Measurements from ENCODE around the gene TMEM150B. TPM values are rescaled to one million over a fixed set of nuclear protein-coding genes. Genes with fewer than 3 reads are reported as not detected.
A peak's percentile ranks its signal among the peaks of the same experiment; 100 is the strongest.

Gene TMEM150B
- total and polyA plus RNA-seq, 2 donors (not counting 1 experiment from before 2014, with no cell fraction given): 1.4 TPM; not detected in 1

DNA sequence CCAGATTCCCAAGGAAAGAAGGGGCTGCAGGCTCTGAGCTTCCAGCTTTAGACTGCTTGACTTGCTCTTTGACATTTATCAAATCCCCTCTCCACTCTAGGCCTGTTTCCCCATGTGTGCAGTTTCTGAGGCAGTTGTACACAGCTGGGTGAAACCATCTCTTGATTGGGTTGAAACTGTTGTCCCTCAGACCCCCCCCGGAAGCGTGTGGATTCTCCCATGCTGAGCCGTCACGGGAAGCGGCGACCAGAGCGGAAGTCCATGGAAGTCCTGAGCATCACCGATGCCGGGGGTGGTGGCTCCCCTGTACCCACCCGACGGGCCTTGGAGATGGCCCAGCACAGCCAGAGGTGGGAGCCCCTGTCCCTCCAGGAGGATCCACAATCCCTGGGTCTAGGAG, 21.7 kb downstream of the TMEM150B start:
- ChIA-PET POLR2A (no interaction called here), CTCF (interaction anchor here (1.3 to 3.5 kb wide), 4 partner anchors 11 to 201 kb away, joined by 5 to 27 read pairs (median 20); partner anchors contain the start of genes KMT5C and TMEM238)
- H3K9me3 ChIP-seq (ENCODE audit: control extremely low read depth in 1 of 3, control insufficient read depth in 2 of 3, insufficient read depth in 1 of 3, low read length in 2 of 3): peaks cover 0 to 5% (median 0%) of the 10 kb centered on the region in 3 donors
- H3K27me3 Mint-ChIP-seq: peaks cover 3% of the 10 kb centered on the region
- H3K9me3 Mint-ChIP-seq (ENCODE audit: insufficient read depth): no peaks in the 10 kb centered on the region
- H3K4me3 Mint-ChIP-seq: no peak overlapping the region
- no peaks in the 10 kb centered on the region for H3K27me3 ChIP-seq (replicated peaks in 1 of 4; ENCODE audit: control extremely low read depth in 1 of 4, control insufficient read depth in 3 of 4, insufficient read depth in 4 of 4, low read length in 3 of 4)
- DNase-seq (no peak), ATAC-seq (ENCODE audit: low read depth) (no peak)
- H3K27ac ChIP-seq (ENCODE audit: low read length in 2 of 2): no peak overlapping the region
- H2AFZ ChIP-seq (ENCODE audit: insufficient read depth, low read depth, low read length, poor library complexity, severe bottlenecking): no peak overlapping the region
- no peak overlapping the region for H3K4me2 ChIP-seq (replicated peaks; ENCODE audit: low read depth, low read length, poor library complexity, severe bottlenecking)
- WGBS (ENCODE audit: insufficient coverage): 93% methylated on average over 11 of the region's 11 CpGs
- no peaks in the 10 kb centered on the region for H3K79me2 ChIP-seq (ENCODE audit: control insufficient read depth, insufficient read depth, low read length)
- H3K4me3 ChIP-seq (ENCODE audit: control extremely low read depth in 1 of 5, extremely low read depth in 1 of 5, insufficient read depth in 1 of 5, low read depth in 2 of 5, low read length in 4 of 5): no peak overlapping the region
- TF ChIP-seq, protein P1, sequence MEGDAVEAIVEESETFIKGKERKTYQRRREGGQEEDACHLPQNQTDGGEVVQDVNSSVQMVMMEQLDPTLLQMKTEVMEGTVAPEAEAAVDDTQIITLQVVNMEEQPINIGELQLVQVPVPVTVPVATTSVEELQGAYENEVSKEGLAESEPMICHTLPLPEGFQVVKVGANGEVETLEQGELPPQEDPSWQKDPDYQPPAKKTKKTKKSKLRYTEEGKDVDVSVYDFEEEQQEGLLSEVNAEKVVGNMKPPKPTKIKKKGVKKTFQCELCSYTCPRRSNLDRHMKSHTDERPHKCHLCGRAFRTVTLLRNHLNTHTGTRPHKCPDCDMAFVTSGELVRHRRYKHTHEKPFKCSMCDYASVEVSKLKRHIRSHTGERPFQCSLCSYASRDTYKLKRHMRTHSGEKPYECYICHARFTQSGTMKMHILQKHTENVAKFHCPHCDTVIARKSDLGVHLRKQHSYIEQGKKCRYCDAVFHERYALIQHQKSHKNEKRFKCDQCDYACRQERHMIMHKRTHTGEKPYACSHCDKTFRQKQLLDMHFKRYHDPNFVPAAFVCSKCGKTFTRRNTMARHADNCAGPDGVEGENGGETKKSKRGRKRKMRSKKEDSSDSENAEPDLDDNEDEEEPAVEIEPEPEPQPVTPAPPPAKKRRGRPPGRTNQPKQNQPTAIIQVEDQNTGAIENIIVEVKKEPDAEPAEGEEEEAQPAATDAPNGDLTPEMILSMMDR (IDR thresholded peaks at IDR 0.05): no peak
- TF ChIP-seq EZH2 (IDR thresholded peaks at IDR 0.05; ENCODE audit: borderline replicate concordance, insufficient read depth, low read depth, low read length, poor library complexity, severe bottlenecking): no peak
- no peak overlapping the region for H3K9ac ChIP-seq (ENCODE audit: low read length)
- peaks cover 8 to 15% of the 10 kb centered on the region in 2 donors for H3K4me1 ChIP-seq (ENCODE audit: control insufficient read depth in 2 of 2, insufficient read depth in 2 of 2, low read length in 2 of 2)
- H4K20me1 ChIP-seq (ENCODE audit: control insufficient read depth, insufficient read depth, low read length, poor library complexity, severe bottlenecking): no peaks in the 10 kb centered on the region
- intact Hi-C loops (cut with micrococcal nuclease): loop anchor here (5.0 kb wide), 1 partner anchor 199 kb away; no protein-coding TSS in a partner anchor
- peaks cover 12% of the 10 kb centered on the region for H3K4me1 Mint-ChIP-seq
- no peaks in the 10 kb centered on the region for H3K36me3 ChIP-seq (replicated peaks in 1 of 2; ENCODE audit: control extremely low read depth in 1 of 2, control insufficient read depth in 1 of 2, extremely low read depth in 1 of 2, insufficient read depth in 2 of 2, low read length in 1 of 2)
- no peak overlapping the region for H3K27ac Mint-ChIP-seq

DNA sequence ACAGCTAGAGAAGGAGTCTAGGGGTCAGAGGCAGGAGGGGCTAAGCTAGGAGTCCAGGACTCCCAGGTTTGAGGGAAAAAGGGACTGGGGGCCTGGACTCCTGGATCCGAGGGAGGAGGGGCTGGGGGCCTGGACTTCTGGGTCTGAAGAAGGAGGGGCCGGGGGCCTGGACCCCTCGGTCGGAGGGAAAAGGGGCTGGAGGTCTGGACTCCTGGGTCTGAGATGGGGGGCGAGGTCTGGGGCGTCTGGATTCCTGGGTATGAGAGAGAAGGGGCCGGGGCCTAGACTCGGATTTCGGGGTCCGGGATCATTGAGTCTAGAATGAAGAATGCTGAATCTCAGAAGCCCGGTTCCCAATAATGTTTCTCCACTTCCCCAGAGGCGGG, 22.8 kb downstream of the TMEM150B start:
- Histone ChIP-seq H3K9me3 (ENCODE audit: control extremely low read depth in 1 of 3, control insufficient read depth in 2 of 3, insufficient read depth in 1 of 3, low read length in 2 of 3) (peaks cover 0 to 5% (median 0%) of the 10 kb centered on the region in 3 donors), H3K27ac (ENCODE audit: low read length in 2 of 2) (peak overlapping the region; percentile 25 to 64), H3K27me3 (replicated peaks in 1 of 4; ENCODE audit: control extremely low read depth in 1 of 4, control insufficient read depth in 3 of 4, insufficient read depth in 4 of 4, low read length in 3 of 4) (no peaks in the 10 kb centered on the region), H3K4me1 (ENCODE audit: control insufficient read depth in 2 of 2, insufficient read depth in 2 of 2, low read length in 2 of 2) (peaks cover 8 to 15% of the 10 kb centered on the region in 2 donors), H3K4me2 (replicated peaks; ENCODE audit: low read depth, low read length, poor library complexity, severe bottlenecking) (peak overlapping the region; percentile 88), H3K9ac (ENCODE audit: low read length) (peak overlapping the region; percentile 63), H3K4me3 (ENCODE audit: control extremely low read depth in 1 of 5, extremely low read depth in 1 of 5, insufficient read depth in 1 of 5, low read depth in 2 of 5, low read length in 4 of 5) (peak overlapping the region in 4 of 5 experiments; percentile 35 to 53 (median 49)), H3K36me3 (replicated peaks in 1 of 2; ENCODE audit: control extremely low read depth in 1 of 2, control insufficient read depth in 1 of 2, extremely low read depth in 1 of 2, insufficient read depth in 2 of 2, low read length in 1 of 2) (no peaks in the 10 kb centered on the region), H3K79me2 (ENCODE audit: control insufficient read depth, insufficient read depth, low read length) (no peaks in the 10 kb centered on the region), H4K20me1 (ENCODE audit: control insufficient read depth, insufficient read depth, low read length, poor library complexity, severe bottlenecking) (no peaks in the 10 kb centered on the region), H2AFZ (ENCODE audit: insufficient read depth, low read depth, low read length, poor library complexity, severe bottlenecking) (peak overlapping the region; percentile 94)
- Mint-ChIP-seq H3K4me3 (peak overlapping the region; percentile 90), H3K9me3 (ENCODE audit: insufficient read depth) (no peaks in the 10 kb centered on the region), H3K27ac (peak overlapping the region; percentile 87), H3K4me1 (peaks cover 12% of the 10 kb centered on the region), H3K27me3 (peaks cover 6% of the 10 kb centered on the region)
- ChIA-PET CTCF (interaction anchor here (0.9 to 3.5 kb wide), 17 partner anchors 10 to 304 kb away, joined by 3 to 27 read pairs (median 5); partner anchors contain the start of genes HSPBP1, KMT5C and TMEM238), POLR2A (interaction anchor here (0.9 kb wide), 1 partner anchor 48 kb away, joined by 4 read pairs; no protein-coding TSS in a partner anchor)
- WGBS (ENCODE audit: insufficient coverage): 78% methylated on average over 12 of the region's 12 CpGs
- DNase-seq: no peak
- intact Hi-C loops (cut with micrococcal nuclease): loop anchor here (1.0 to 5.0 kb wide), 3 partner anchors 22 to 200 kb away; partner anchors contain the start of genes HSPBP1 and KMT5C
- no peak for ATAC-seq (ENCODE audit: low read depth)
- TF ChIP-seq EZH2 (IDR thresholded peaks at IDR 0.05; ENCODE audit: borderline replicate concordance, insufficient read depth, low read depth, low read length, poor library complexity, severe bottlenecking): no peak
- TF ChIP-seq, protein P1 (IDR thresholded peaks at IDR 0.05): no peak
